ENCODE data around the gene RTL1. TPM values are rescaled to one million over a fixed set of nuclear protein-coding genes. Genes with fewer than 3 reads are reported as not detected.

The RTL1 gene
- total and polyA plus RNA-seq, 2 of the 8 experiments (the other 6 are each of a cell fraction or from before 2014, with no cell fraction given) = not detected

- H2AK5ac ChIP-seq (ENCODE audit: low read depth, low read length) = no peak overlapping the region
- H3K9me3 ChIP-seq (ENCODE audit: insufficient read depth in 2 of 2, low read depth in 1 of 2, low read length in 1 of 2) = no peaks in the 10 kb centered on the region
- no peaks in the 10 kb centered on the region for H3K36me3 ChIP-seq (ENCODE audit: control insufficient read depth in 2 of 4, insufficient read depth in 4 of 4, low read length in 3 of 4)
- no peak overlapping the region for H3K27ac ChIP-seq (ENCODE audit: low read depth, low read length)
- H3K14ac ChIP-seq (ENCODE audit: insufficient read length) = no peak overlapping the region
- no peak overlapping the region for H4K5ac ChIP-seq (ENCODE audit: insufficient read length, low read depth, low read length)
- POLR2A ChIA-PET (ENCODE audit: partially characterized antibody) = no interaction called here
- no peak overlapping the region for H2BK20ac ChIP-seq (ENCODE audit: low read length)
- H3K4me1 ChIP-seq (replicated peaks in 1 of 4; ENCODE audit: control insufficient read depth in 3 of 4, insufficient read depth in 4 of 4, low read length in 3 of 4) = peaks cover 0 to 5% (median 1%) of the 10 kb centered on the region in 4 experiments; a peak in 2 of 7 replicates
- peaks cover 3 to 16% (median 7%) of the 10 kb centered on the region in 4 experiments for H3K27me3 ChIP-seq (replicated peaks in 1 of 4; ENCODE audit: control insufficient read depth in 3 of 4, extremely low read depth in 1 of 4, insufficient read depth in 3 of 4, low read length in 3 of 4)
- TF ChIP-seq BRCA1 (IDR thresholded peaks at IDR 0.05; ENCODE audit: low read depth, low read length) (no peak), ASH2L (IDR thresholded peaks at IDR 0.05; ENCODE audit: low read length) (no peak), CHD1 (IDR thresholded peaks at IDR 0.05; ENCODE audit: low read depth, low read length) (no peak), CHD2 (IDR thresholded peaks at IDR 0.05; ENCODE audit: low read length) (no peak), FOSL1 (IDR thresholded peaks at IDR 0.05; ENCODE audit: insufficient read depth, low read depth, low read length) (no peak)
- no peak overlapping the region for H4K8ac ChIP-seq (ENCODE audit: extremely low read depth, insufficient read depth, low read length)
- H3K4me2 ChIP-seq (ENCODE audit: insufficient read depth in 1 of 2, low read depth in 2 of 2, low read length in 2 of 2) = no peak overlapping the region
- no peaks in the 10 kb centered on the region for H3K79me2 ChIP-seq (ENCODE audit: control insufficient read depth in 1 of 2, insufficient read depth in 2 of 2, low read length in 2 of 2)
- DNase-seq (ENCODE audit: low read depth in 1 of 2, low spot score in 2 of 2) (no peak), FAIRE-seq (no peak)
- no peak overlapping the region for H2AFZ ChIP-seq (ENCODE audit: low read length)
- H3K56ac ChIP-seq (replicated peaks; ENCODE audit: insufficient read length, low read depth, low read length) = no peak overlapping the region
- WGBS, 2 experiments (ENCODE audit: extremely low coverage in 1 of 2, insufficient coverage in 1 of 2, insufficient read length in 1 of 2, insufficient replicate concordance in 2 of 2, low coverage in 1 of 2, low lambda C conversion rate in 2 of 2, missing lambda C conversion rate in 1 of 2) = 93% methylated on average over 9 of the region's 9 CpGs; no CpG with 5 or more reads in 1 of the 2 experiments
- H3K23ac ChIP-seq (ENCODE audit: insufficient read length) = no peak overlapping the region
- H3K23me2 ChIP-seq (ENCODE audit: low read depth, low read length) = peaks cover 3% of the 10 kb centered on the region
- no peak overlapping the region for H3K9ac ChIP-seq (replicated peaks in 1 of 4; ENCODE audit: extremely low read depth in 1 of 4, low read depth in 3 of 4, low read length in 3 of 4)
- no peak overlapping the region for H2BK120ac ChIP-seq (replicated peaks; ENCODE audit: low read depth, low read length)
- H3K4me3 ChIP-seq (ENCODE audit: extremely low read depth in 1 of 4, insufficient read depth in 2 of 4, low read depth in 3 of 4, low read length in 4 of 4) = no peak overlapping the region
- H4K91ac ChIP-seq (replicated peaks; ENCODE audit: insufficient read length, low read length) = no peak overlapping the region
- H3K4ac ChIP-seq (replicated peaks; ENCODE audit: insufficient read length, low read depth, low read length) = no peak overlapping the region
- H2BK15ac ChIP-seq (ENCODE audit: low read length) = no peak overlapping the region
- CTCF ChIA-PET (ENCODE audit: partially characterized antibody) = no interaction called here
- no peak overlapping the region for H2BK5ac ChIP-seq (ENCODE audit: low read depth, low read length)
- no peaks in the 10 kb centered on the region for H3K79me1 ChIP-seq (ENCODE audit: low read depth, low read length)
- no peak overlapping the region for H2BK12ac ChIP-seq (ENCODE audit: low read depth, low read length)
- no peaks in the 10 kb centered on the region for H4K20me1 ChIP-seq (replicated peaks in 1 of 2; ENCODE audit: control insufficient read depth in 1 of 2, insufficient read depth in 2 of 2, low read length in 2 of 2)
- no peak overlapping the region for H3K18ac ChIP-seq (ENCODE audit: extremely low read depth, low read length)
These were observed 5.9 kb upstream of the RTL1 start for GRCh38 chr14:100909439-100909838.

Data from H1 (cell line).